ELF-1 (cell line): ENCODE data around the gene ITGAE.
"Not testable (repeated sequence)": the region's sequence is repeated elsewhere in the genome, so short reads cannot be mapped to it uniquely, and the experiment has no call there.

Source experiments
- DNase-seq: peaks from one replicate; pipeline ENCODE4 v3.0.0-alpha.2; 2016; ENCODE audit warnings: low read depth, low spot score

Gene ITGAE, protein sequence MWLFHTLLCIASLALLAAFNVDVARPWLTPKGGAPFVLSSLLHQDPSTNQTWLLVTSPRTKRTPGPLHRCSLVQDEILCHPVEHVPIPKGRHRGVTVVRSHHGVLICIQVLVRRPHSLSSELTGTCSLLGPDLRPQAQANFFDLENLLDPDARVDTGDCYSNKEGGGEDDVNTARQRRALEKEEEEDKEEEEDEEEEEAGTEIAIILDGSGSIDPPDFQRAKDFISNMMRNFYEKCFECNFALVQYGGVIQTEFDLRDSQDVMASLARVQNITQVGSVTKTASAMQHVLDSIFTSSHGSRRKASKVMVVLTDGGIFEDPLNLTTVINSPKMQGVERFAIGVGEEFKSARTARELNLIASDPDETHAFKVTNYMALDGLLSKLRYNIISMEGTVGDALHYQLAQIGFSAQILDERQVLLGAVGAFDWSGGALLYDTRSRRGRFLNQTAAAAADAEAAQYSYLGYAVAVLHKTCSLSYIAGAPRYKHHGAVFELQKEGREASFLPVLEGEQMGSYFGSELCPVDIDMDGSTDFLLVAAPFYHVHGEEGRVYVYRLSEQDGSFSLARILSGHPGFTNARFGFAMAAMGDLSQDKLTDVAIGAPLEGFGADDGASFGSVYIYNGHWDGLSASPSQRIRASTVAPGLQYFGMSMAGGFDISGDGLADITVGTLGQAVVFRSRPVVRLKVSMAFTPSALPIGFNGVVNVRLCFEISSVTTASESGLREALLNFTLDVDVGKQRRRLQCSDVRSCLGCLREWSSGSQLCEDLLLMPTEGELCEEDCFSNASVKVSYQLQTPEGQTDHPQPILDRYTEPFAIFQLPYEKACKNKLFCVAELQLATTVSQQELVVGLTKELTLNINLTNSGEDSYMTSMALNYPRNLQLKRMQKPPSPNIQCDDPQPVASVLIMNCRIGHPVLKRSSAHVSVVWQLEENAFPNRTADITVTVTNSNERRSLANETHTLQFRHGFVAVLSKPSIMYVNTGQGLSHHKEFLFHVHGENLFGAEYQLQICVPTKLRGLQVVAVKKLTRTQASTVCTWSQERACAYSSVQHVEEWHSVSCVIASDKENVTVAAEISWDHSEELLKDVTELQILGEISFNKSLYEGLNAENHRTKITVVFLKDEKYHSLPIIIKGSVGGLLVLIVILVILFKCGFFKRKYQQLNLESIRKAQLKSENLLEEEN

DNA sequence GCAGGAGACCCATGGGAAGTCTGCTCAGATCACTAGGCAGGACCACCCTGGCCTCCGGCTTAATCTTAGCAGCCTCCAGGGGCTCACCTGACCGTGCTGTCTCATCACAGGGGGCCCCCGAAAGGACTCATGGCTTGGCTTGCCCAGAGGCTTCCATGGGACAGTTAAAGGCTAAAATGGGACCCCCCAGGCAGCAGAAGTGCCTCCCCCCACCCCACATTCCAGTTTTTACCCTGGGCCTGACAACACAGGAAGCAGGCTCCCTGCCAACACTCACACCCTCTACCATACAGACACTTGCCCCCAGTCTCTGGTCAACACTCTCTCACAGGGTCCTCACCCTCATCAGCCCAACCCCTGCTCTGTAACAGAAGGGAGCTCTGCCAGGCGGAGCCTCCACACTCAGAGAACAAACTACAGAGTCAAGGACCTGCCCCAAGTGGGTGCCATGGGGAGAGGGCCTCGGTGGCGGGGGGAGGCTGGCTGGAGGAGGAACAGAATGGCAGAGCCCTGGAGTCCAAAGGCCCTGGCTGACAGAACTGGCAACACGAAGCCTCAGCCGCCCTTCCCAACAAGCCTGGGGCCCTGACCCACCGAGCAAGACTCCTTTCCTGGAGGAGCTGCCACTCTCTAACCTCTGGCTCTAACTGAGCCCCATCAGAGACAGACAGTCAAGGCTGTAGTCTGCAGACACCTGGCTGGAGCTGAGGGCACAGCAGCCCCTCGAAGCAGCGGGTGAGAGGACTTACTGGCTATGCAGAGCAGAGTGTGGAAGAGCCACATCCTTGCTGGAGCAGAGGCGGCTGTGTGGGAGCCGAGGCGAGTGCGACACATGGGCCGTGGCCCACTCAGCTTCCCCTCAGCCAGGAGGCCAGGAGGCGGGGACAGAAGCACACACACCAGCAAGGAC is at the start of gene ITGAE:
ITGAE (minus strand) TSS at position 827 of the 910 bp plus-strand sequence; CDS start at position 783, 44 bp downstream.
- no peak for DNase-seq

- DNase-seq: no peak
These were observed 47.3 kb upstream of the ITGAE start for GRCh38 chr17:3848229-3848835.

- DNase-seq: no peak
These were observed 46.2 kb upstream of the ITGAE start for GRCh38 chr17:3847165-3847670.

DNA sequence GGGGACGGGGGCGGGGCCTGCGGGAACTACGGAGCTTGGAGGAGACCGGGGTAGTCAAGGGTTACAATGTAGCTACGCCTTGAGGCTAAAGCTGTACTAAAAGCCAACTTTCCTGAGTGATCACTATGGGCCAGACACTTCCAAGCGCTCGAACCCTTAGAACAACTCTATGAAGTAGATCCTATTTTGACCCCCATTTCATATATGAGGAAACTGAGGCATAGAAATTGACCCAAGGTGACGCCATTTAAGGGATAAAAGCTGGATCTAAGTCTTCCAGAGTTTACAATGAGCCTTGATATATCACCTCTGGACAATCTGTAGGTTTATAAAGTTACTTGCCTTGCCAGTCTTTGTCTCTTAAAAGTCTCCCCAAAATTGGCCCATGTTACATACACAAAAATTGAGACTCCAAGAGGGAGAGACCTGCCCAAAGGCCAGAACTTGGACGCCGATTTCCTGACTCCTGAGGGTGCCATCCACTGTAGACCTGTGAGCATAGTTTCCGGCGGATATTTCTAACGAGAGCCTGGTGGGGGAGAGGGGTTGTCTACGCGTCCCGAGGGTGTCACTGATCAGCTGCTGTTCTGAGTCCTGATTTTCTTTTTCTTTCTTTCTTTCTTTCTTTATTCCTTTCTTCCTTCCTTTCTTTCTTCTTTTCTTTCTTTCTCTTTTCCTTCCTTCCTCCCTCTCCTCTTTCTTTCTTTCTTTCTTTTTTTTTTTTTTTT is 45.6 kb upstream of the ITGAE start:
- DNase-seq: no peak

DNA sequence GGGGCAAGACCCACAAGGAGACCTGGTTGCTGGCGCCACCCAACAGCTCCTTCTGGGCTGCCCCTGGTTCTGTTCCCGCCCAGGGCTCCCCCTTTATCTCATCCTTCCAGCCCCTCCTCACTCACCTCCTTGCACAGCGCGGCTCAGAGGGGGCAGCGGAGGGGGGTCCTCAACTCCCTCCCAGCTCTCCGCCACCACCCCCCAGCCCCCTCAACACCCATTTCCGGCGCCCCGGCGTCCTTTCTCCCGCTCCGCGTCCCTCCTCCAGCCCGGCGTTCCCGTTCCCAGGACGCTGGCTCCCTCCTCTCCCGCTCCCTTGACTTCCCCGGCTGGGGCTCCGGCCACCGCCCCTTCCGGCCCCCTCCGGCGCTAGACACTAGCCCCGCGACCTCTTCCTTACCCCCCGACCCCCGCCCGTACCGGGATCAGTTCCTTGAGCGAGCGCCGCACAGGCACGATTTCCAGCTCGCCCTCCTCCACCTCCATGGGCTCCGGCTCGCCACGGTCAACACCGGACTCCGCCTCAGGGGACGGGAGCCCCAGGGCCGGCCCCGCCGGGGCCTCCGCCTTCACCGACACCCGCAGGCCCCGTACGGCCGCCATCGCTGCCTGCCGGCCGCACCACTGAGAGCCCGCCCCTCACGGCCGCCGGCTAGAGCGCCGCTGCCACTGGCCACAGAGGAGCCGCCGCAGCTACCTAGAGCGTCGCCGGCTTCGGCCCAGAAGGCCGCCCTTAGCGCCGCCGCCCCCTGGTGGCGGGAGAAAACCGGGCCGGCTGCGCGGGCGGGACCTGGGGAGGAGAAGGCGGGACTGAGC is 44.8 kb upstream of the ITGAE start, which contains the start of gene NCBP3:
NCBP3 (minus strand) TSS at position 626 of the 816 bp plus-strand sequence; CDS start at position 603, 23 bp downstream.
- DNase-seq: peak; percentile 96

DNA sequence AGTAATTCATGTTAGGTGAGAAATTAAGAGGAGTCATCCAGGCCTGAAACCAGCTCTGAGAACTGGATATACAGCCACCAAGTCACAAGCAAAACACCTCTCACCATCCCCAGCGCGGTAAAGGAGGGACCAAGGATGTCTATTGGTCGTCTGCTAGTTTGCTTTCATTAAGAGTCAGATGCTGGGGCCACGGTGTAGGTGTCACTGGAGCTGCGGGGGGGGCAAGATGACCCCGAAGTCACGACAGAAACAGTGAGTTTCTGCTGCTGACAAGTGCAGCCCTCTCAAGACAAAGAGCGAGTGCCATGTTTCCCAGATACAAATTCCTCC is 44.3 kb upstream of the ITGAE start:
- peak; percentile 50 for DNase-seq

DNA sequence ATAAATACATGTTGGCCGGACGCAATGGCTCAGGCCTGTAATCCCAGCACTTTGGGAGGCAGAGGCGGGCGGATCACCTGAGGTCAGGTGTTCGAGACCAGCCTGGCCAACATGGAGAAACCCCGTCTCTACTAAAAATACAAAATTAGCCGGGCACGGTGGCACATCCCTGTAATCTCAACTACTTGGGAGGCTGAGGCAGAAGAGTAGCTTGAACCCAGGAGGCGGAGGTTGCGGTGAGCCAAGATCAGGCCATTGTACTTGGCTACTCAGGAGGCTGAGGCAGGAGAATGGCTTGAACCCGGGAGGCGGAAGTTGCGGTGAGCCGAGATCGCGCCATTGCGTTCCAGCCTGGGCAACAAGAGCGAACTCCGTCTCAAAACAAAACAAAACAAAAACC is 43.6 kb upstream of the ITGAE start:
- not testable (repeated sequence) for DNase-seq

DNA sequence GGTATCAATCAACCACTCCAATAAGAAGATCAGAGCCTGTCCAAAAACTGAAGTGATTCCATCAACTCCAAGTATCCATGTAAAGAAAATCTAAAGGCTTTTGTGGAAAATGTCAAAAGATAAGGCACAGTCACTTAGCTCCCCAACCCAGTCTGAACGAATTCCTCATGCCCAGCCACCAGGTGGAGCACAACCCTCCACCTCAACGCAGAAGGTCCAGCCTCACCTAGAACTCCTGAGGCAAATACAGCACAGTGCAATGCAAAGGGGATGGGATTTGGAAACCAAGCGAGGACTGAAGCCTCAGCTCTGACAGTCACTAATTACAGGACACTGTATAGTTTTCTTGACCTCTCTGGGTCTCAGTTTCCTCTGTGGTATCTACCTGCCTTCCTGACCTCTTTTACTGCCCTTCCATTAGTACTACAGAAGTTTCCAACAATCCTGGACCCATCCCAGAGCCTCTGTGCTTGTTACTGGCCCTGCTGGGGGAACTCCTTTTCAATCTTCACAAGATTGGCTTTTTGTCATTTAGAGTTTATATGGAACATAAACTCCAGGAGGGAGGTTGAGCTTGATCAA is 43.0 kb upstream of the ITGAE start:
- DNase-seq: peak; percentile 75

- DNase-seq: no peak
These were observed 37.2 kb upstream of the ITGAE start for GRCh38 chr17:3838206-3838605.

GRCh38 chr17:3836551-3836950 is 35.6 kb upstream of the ITGAE start:
- no peak for DNase-seq

DNA sequence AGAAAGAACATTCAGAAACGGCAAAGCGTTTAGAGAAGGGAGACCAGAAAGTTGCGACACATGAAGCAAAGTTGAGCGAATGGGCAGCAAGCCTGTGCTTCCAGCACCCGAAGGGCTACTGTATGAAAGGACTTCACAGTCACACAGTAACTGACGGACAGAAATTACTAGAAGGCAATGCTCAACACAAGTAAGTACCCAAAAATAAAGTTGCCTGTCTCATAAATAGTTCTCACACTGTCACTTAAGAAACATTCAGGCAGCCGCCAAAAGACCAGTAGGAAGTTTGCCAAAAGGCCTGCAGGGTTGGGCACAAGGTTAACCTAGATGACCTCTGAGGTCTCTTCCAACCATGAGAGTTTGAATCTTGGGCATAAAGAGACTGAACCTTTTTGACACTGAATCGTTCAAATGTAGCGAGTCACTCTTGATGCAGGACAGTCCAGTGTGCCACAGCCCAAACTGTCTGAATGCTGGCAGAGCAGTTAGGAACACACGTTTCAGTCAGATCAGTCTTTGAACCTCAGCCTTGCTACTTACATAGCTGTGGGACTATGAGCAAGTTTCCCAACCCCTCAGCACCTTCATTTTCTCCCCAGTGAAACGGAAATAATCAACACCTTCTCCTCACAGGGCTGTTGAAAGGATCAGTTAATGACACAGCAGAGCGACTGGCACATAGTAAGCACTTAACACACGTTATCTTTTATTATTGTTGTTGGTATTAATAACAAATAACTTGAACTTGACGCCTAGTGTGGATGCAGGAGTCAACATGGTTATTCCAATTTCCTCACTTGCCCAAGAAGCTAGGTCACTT is 34.6 kb upstream of the ITGAE start:
- no peak for DNase-seq

GRCh38 chr17:3834811-3835210 is 33.8 kb upstream of the ITGAE start:
- DNase-seq: no peak

DNA sequence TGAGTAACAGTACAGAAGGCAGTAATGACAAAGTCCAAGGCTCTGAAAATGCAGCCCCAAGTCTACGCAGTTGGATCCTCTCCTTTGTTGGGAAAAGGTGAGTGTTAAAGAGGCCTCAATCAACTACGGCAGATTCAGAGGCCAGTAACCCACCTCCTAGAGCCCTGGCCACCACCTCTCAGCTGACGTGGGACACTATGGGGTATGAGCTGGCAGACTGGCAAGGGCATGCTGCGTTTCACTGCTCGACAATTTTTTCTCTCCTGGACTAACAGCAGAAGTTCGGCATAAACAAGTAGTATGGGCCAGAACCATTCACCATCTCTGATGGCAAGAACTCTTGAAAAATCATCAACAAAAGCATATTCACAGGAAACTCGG is 27.9 kb upstream of the ITGAE start:
- no peak for DNase-seq

DNA sequence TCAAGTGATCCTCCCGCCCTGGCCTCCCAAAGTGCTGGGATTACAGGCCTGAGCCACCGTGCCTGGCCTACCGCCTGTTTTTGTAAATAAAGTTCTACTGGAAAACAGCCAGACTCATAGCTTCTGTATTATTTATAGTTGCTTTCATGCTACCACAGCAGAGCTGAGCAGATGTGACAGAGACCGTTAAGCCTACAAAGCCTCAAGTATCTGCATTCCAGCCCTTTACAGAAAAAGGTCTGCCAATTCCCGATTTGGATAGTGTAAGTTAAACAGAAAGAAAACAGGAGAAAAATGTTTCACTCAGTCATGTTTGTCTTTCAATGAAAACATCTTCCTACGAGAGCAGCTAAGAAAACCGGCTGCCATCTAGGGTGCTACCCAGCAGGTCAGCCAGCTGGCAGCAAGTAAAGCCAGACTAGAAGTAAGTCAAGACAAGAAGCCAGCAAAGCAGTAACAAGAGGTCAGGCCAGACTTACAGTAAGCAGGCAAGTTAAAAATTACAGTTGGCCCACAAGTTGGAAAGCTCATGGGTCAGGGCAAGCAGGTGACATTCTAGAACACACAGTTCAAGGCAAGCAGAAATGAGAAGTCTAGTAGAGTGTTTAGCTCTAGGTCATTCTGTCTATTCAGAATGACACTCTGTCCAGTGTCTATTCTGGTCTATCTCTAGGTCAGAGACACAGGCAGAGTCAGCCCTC is 27.3 kb upstream of the ITGAE start:
- no peak for DNase-seq

- peak; percentile 54 for DNase-seq
These were observed 26.3 kb upstream of the ITGAE start for GRCh38 chr17:3827124-3827773.

DNA sequence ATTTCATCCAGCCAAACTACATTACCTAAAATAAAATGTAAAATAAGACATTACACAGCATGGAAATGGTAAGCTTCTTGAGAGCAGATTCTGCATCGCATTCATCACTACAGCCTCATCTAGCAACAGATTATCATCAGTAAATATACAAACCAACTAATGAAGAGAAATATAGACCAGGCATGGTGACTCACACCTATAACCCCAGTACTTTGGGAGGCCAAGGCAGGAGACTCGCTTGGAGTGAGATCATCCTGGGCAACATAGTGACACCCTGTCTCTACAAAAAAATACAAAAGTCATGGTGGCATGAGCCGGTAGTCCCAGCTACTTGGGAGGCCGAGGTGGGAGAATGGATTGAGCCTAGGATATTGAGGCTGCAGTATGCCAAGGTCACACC is 25.2 kb upstream of the ITGAE start:
- DNase-seq: no peak
